ENCODE data around the gene TSEN54.

The TSEN54 gene

DNA sequence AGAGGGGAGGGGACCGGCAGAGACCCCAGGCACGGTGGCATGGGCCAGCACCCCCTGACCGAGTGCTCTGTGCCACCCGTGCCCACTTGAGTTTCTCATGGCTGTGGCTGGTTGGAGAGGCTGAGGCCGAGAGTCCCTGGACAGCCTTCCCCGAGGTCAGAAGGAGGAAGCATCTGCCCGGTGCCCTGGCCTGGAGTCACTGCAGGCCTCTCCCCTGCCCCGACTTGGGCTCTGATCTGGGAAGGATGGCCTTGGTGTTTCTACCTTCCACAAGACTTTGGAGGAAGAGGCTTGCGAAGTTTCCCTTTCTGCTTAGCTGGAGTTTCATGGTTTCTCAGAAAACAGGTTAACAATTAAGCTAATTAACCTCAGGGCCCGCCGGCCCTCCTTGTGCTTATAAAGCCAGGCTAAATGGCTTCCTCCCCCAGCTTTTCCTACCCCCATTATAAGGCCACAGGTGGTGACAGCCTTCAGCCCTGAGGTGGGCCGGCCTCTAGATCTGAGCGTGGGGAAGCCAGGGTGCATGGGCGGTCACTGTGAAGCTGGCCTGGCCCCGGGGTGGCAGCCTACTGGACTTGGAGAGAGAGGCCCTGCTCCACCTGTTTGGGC lies 26.5 kb downstream of the TSEN54 start:
- no peak for DNase-seq (ENCODE audit: low read depth, low spot score)

- DNase-seq (ENCODE audit: low read depth, low spot score): no peak
Measured at GRCh38 chr17:75544250-75544649, 27.9 kb downstream of the TSEN54 start.

- no peak for DNase-seq (ENCODE audit: low read depth, low spot score)
Measured at GRCh38 chr17:75546181-75546580, 29.9 kb downstream of the TSEN54 start.

GRCh38 chr17:75547091-75547490 lies 30.8 kb downstream of the TSEN54 start:
- DNase-seq (ENCODE audit: low read depth, low spot score): no peak

DNA sequence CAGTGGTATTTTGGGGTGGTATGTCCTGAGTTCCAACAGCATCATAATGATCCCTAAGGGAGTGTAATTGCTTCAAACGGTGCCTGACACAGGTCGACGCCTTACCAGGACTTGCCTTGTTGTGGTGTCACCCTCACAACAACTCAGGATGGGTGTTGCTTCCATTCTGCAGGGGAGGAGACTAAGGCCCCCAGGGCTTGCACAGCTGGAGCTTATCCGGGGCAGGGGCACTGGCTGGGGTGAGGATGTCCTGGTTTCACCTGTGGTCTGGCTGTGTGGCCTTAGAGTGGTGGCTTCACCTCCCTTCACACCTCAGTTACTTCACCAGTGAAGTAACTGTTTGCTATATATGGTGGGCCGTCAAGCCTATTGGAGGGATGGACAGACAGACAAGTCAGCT lies 32.5 kb downstream of the TSEN54 start:
- no peak for DNase-seq (ENCODE audit: low read depth, low spot score)

GRCh38 chr17:75549246-75550138 lies 33.2 kb downstream of the TSEN54 start:
- no peak for DNase-seq (ENCODE audit: low read depth, low spot score)

DNA sequence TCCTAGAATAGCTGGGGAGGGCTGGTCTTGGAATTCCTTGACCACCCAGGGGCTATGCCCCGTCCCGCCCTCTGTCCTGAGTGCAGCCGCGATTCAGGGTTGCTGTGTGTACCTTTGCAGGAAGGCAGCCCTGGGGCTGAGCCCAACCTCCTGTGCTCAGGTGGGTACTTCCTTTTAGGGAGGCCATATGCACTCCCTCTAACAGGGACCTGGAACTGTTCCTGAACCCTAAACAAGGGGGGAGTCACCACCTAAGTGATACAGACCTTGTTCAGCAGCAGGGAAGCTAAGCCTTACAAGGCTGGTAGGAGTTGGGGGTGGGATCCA lies 33.8 kb downstream of the TSEN54 start:
- DNase-seq (ENCODE audit: low read depth, low spot score): no peak

DNA sequence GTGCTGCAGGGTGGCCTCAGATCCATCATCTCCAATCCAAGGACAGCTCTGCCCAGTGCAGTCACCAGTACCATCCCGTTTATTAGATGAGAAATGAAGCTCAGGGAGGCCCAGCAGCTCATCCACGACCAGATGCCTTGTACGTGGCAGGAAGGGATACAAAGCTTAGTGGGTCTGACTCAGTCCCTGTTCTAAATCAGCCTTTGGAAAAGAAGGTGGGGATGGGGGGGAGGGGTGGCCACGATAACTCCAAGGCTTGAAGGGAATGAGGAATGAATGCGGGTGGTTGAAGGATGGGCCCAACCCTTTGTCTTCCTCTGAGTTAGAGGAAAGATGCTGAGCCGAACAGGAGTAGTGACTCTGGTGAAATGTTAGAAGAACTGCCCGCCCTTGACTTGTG lies 34.9 kb downstream of the TSEN54 start:
- DNase-seq (ENCODE audit: low read depth, low spot score): no peak

GRCh38 chr17:75552425-75553294 lies 36.3 kb downstream of the TSEN54 start:
- no peak for DNase-seq (ENCODE audit: low read depth, low spot score)

GRCh38 chr17:75553295-75554110 lies 37.2 kb downstream of the TSEN54 start:
- no peak for DNase-seq (ENCODE audit: low read depth, low spot score)

DNA sequence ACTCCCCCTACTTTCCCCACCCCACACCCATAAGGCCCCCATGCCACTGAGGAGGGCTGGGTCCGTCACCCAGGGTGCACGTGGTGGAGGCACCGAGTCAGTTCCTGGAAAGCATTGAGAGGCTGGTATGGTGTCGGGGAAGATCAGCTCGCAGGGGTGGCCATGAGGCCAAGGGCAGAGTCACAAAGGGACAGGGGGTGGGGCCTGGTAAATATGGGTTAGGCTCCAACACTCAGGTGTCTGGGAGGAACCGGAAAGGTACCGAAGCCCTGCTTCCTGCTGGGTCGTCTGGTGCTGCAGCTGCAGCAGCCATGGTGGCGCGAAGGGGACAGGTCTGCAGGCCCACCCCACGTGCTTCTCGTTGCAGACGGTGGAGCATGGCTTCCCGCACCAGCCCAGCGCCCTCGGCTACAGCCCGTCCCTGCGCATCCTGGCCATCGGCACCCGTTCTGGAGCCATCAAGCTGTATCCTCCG lies 39.4 kb downstream of the TSEN54 start:
- DNase-seq (ENCODE audit: low read depth, low spot score): no peak

DNA sequence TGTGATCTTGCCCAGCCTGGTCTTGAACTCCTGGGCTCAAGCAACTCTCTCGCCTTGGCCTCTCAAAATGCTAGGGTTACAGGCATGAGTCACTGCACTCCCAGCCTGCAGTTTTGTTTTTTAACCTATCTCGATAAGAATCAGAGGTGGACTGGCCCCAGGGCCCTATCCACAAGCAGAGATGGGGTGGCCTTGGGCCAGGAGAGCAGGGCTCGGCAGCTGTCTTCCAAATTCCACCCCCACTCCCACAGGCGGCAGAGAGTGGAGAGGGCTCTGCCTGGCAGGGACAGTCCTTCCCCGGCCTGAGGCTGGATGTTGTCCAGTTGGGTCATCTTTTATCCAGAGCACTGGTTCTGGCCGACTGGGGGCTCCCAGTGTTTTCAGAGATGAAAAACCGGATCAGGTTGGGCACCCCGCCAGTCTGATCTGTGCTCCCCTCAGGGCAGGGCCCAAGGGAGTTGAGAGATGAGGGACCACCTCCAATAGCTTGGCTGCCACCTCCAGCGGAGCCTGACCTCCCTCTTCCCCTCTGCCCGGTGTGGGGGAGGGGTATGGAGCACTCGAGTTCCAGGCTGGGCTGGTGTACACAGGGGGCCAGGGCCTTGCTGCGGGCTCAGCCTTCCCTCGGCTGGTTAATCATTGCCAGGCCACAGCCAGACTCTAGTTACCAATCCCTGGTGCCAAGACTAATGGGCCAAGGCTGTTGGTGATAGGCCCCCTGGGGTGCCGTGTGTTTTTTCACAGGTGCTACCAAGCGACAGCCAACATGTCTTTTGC lies 40.9 kb downstream of the TSEN54 start:
- no peak for DNase-seq (ENCODE audit: low read depth, low spot score)

DNA sequence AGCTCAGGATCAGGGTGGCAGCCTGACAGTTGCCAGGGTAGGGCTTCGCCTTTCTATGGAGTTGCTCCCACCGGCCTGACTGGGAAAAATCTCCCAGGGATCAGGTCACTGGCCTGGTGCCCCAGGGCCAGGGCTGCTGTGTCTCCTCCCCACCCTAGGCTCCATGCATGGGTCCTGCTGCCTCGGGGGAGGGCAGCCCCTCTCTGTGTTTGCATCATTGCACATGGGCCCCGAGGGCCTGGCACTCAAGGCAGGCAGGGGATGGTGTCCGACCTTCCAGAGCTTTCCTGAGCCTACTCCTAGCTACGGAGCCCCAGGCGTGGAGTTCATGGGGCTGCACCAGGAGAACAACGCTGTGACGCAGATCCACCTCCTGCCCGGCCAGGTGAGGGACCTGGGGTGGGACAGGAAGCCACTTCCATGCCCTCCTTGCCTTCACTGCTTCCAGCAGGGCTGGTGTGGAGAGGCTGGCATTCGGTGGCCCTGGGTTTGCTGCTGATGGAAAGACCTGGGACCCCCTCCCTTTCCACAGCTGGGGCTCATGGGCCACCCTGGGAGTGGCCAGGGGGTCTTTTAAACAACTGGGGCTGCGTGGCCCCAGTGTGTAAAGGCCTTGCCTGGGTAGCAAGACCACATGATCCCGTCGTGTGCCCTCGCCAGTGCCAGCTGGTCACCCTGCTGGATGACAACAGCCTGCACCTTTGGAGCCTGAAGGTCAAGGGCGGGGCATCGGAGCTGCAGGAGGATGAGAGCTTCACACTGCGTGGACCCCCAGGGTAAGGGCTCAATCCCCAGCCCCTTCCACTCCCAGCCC lies 41.7 kb downstream of the TSEN54 start:
- DNase-seq (ENCODE audit: low read depth, low spot score): no peak

DNA sequence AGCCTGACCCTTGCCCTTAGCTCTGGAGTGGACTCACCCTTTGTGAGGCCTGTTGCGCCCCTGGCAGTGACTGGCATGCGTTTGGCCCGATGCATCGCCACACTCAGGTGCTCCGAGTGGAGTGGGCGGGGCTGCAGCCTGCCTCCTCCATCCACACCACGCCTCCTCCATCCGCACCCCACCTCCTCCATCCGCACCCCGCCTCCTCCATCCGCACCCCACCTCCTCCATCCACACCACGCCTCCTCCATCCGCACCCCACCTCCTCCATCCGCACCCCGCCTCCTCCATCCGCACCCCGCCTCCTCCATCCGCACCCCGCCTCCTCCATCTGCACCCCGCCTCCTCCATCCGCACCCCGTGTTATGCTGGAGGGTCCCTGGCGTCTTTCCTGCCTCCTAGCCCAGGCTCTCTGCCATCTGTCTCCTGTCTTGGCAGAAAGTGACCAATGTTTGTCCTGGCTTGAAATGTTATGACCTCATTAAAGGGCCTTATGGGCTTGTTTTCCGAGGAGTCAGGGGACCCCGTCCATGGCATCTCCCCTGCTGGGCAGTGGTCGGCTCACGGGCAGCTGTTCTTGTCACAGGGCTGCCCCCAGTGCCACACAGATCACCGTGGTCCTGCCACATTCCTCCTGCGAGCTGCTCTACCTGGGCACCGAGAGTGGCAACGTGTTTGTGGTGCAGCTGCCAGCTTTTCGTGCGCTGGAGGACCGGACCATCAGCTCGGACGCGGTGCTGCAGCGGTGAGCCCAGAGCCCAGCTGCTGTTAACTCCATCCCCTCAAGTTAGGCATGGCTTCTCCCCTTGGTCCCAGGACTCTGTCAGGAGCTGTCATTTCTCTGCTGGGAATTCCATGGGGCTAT lies 42.6 kb downstream of the TSEN54 start:
- no peak for DNase-seq (ENCODE audit: low read depth, low spot score)

GRCh38 chr17:75559958-75560533 lies 43.7 kb downstream of the TSEN54 start:
- DNase-seq (ENCODE audit: low read depth, low spot score): no peak

DNA sequence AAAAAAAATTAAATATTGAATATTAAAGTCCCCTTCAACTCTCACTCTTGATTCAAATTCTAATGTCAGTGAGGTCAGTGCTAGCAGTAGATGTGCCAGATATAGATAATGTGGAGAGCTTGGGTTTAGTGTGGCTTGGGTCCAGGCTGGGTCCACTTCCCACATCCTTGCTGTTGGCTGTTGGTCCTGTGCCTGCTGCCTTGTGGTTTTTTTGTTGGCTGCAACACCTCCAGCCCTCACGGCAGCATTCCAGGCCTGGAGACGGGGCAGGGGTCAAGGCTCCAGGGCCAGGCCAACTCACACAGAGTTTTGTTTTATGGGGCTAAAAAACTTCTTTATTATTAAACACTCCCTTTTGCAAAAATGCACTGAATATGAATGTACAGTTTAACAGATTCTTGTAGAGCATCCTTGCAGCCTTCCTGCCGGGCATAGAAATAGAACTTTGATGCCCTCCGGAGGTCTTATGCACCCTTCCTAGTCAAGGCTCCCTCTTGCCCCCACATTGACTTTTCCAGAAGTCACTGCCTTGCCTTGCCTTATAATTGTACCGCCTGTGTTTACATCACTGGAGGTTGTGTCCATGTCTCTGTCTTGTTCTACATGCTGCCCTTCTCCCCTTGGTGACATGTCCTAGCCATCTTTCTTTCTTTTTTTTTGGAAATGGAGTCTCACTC lies 45.7 kb downstream of the TSEN54 start:
- no peak for DNase-seq (ENCODE audit: low read depth, low spot score)

DNA sequence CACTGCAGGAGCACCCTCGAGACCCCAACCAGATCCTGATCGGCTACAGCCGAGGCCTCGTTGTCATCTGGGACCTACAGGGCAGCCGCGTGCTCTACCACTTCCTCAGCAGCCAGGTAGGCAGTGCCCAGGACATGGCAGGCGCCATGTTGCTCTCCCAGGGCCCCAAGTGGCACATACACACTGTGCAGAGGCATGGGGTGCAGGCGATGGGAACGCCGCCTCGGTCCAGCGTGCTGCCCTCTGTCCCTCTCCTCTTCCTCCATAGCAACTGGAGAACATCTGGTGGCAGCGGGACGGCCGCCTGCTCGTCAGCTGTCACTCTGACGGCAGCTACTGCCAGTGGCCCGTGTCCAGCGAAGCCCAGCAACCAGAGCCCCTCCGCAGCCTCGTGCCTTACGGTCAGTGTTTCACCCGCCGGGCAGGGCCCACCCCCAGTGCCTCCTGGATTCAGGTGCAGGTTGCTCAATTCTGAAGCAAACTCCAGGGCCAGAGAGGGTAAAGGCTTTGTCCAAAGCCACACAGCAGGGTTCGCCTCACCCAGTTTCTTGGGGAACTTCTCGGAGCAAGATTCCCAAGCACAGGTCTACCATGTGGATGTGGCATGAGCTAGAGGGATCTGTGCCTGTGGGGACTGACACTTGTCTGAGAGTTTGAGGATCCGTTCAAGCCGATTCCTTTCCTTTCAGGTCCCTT lies 46.9 kb downstream of the TSEN54 start:
- DNase-seq (ENCODE audit: low read depth, low spot score): no peak
